AG08396 (cell line): ENCODE results near the gene ATP13A1.

Source experiments
- DNase-seq: peaks from one replicate; pipeline ENCODE4 v3.0.0; 2012; ENCODE audit warnings: low spot score, mixed read lengths

Gene ATP13A1

DNA sequence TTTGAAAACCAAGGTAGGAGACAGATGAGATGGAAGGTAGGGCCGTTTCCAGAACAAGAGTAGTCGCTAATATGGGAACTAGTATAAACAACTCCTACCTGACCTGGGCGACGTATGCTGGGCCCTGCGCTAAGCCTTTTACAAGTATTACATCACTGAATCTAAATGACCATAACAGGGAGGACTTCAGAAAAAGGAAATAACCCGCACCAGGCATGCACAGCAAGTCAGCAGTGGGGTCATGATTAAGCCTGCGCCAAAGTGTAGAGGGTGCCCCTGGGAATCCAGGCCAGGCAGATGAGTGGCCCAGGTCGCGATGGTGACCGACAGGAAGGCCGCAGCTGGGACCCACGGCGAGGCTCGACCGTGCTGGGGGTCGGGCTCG, 613 bp downstream of the ATP13A1 start:
- DNase-seq = peak; percentile 25

DNA sequence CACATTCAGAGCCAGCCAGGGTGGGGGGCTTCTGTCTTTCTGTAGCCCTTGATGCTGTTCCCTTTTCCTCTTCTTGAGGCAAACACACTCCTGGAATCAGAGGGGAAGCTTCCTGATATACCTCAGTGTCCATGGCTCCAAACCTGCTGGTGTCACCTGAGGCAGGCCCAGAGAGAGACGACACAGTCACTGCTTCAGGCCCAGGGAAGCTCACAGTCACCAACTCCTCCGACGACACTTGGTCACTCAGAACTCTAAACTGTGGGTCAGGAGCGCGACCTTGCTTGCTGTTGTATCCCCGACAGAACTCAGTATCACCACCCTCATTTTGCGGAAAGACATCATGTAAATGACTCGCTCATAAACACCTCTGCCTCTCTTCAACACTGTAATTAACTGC, 1.1 kb downstream of the ATP13A1 start:
- DNase-seq = no peak

DNA sequence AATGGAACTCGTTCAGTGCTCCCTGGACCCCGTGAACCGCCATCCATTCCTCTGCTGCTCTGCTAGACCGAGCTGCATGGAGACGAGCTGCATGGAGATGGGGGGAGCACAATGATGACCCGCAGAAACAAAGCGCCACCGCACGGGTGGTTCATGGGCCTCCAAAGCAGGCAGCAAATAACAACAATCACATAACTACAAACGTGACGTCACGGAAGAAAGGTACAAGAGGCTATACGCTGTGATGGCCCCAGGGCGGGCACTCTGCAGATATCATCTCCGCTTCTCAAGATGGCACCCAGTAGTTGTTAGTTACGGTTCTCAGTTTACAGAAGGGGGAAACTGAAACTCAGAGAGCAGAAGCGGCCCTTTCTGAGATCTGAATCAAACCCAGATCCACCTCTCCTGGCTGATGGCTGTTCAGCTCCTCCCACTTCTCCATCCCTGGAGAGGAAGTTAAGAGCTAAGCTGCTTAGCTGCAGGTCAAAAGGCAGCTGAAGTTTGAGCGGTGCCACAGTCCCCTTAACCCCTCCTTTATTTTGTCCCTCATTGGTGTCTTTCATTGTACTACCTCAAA, 1.7 kb downstream of the ATP13A1 start:
- DNase-seq = peak; percentile 5

DNA sequence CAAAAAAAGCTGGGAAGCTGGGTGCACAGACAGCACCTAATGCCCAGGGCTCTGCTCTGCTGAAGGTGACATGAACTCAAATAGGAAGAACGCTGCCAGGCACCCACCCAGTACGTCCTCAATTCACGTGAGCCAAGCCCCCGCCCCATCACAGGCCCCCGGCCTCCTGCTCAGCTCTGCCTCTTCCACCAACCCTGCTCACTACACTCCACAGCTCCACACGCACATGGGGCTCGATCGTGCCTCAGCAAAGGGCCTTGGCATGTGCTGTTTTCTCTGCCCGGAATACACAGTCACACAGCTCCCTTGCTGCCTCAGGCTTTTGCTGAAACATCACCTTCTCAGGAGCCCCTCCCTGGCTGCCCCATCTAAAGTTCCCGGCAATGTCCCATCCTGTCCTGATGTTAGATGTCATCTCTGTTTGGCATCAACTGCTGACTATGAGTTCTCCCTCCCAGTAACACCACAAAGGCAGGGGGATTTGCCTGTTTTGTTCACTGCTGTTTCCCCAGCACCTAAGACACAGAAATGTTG, 2.3 kb downstream of the ATP13A1 start:
- no peak for DNase-seq

DNA sequence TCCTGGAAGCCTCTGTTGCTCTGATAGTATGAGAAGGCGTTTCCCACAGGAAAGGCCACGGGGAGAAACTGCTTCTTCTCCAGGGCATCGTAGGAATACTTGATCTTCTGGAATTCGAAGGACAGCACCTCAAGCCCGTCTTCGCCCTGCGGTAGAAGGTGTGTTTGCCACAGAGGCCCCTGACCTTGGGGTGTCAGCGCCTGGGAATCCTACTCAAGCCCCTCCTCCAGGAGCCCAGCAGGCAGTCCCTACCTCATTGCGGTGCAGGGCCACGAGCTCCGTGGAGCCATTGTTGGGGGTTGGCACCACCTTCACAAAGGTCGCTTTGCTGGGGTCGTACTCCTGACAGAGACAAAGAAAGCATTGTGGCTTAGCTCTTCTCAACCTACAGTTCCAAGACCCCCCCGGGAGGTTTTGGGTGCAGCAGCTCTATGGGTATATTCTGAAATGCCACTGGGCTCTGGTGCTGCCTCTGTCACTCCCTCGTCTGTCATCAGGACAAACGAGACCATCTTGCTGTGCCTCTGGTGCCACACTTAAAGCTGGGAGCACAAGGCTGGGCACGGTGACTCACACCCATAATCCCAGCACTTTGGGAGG, 3.7 kb downstream of the ATP13A1 start:
- DNase-seq = no peak

DNA sequence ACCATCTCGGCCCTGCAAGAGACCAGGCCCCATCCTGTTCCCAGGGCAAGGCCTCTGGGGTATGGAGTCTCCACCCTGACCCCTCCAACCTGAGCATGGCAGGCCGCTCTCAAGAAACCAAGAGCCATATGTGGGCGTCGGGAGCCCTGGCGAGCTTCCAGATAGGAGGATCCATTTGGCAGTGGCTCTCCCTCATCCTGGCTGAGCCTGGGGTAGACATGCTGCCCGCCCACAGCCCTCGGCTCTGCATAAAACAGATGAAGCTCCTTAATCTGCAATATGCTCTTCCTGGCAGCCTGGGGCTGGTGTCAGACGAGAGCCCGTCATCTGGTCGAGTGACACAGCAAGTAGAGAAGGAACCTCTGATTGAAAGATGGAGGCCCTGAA, 6.1 kb downstream of the ATP13A1 start:
- peak; percentile 3 for DNase-seq

DNA sequence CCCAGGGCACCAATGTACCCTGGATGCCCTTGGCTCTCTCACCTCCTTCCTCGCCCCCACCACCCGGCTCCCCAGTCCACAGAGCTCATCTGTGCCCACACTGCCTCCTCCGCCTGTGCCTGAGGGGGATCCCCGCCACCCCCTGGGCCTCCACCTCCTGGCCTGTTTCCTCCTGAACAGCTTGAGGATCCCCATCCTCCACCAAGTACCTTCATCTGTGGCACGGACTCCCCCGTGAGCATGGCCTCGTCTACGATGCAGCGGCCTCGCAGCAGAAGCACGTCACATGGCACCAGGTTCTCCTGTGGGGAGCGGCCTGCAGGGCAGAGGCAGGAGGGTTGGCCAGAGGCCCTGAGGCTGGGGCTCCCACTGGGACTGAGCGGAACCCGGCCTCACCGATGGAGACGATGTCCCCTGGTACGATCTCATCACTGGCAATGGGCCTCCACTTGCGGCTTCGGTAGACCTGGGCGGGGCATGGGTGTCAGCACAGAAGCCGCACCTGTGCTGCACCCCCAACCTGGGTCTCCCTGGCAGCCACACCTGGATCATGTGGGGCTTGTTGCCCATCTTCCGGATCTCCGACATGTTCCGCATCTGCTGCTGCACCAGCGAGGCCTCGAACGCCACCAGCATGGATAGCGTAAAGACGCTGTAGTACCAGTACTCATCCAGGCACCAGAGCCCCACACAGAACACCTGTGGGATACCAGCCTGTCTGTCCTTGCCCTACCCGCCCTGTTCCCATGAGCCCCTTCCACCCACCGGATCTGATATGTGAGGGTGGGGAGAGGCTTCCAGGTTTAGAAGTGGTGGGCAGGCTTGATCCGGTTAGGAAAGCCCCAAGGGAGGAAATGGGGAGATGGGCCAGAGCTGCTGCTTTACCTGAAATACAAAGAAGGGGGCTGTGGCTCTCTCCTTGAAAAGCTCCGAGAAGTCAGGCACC, 6.8 kb downstream of the ATP13A1 start:
- DNase-seq = peak; percentile 1

DNA sequence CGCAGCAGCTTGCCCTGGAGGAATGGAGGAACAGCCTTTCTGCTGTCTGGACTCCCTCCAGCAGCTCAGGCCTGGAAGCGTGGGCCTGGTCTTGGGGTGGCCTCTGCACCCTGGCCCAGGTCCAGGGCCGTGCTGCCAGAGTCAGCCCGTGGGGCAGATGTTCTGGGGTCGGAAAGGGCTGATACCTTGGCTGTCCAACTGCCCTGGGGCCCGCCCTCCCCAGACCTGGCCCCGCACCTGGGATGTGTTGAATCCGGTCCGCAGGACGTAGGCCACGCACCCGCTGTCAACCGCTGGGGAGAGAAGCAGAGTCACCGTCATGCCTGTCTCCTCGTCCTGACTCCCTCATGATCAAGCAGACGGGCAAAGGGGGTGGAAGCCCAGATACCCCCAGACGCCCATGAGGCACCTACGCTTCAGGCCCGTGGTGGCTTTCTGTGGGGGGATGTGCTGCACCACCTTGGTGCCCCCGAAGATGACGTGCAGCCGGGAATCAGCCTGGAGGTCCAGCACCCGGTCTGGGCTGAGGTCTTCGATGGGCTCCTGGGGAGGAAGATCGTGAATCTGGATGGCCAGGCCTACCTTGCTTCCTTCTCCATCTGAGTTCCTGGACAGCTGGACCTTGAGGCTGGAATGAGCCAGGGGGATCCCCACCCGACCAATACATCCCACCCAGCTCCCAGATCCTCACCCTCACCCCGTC, 7.7 kb downstream of the ATP13A1 start:
- DNase-seq = peak; percentile 3

DNA sequence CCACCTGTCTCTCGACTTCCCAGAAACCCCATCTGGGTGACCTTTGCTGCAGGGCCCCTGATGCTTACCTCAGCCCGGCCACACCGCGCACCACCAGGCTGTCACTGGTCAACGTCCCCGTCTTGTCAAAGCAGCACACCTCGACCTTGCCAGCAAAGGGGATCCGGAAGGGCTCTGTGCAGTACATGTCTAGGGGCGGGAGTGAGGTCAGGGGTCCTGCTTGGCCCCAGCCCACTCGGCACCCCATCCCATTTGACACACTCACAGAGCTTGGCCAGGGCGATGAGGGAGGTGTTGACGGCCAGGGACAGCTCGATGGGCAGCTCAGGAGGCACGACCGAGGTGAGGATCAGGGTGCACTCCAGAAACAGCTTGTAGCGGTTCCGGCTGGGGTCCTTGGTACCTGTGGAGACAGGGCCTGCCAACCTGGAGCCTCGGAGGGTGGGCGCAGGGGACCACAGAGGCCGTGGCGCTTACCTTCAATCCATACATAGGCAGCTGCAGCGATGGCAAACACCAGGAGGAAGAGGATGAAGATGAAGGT, 8.4 kb downstream of the ATP13A1 start:
- peak; percentile 5 for DNase-seq

DNA sequence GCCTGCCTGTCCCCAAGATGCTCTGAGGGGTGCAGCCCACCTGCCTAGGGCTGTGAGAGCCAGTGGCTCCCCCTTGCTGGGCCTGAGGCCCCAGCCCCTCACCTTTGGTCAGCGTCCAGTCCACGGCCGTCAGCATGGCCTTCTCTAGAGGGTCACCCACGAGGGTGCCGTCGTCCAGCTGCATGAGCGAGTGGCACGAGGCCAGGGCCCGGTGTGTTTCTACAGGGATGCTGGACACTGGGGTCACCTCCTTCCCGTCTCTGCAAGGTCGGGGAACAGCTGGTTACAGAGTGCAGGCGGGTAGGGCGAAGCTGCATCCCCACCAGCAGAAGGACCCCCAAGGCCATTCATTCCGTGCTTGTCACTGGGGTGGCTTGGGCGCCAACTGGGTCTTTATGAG, 9.0 kb downstream of the ATP13A1 start:
- DNase-seq = peak; percentile 5

DNA sequence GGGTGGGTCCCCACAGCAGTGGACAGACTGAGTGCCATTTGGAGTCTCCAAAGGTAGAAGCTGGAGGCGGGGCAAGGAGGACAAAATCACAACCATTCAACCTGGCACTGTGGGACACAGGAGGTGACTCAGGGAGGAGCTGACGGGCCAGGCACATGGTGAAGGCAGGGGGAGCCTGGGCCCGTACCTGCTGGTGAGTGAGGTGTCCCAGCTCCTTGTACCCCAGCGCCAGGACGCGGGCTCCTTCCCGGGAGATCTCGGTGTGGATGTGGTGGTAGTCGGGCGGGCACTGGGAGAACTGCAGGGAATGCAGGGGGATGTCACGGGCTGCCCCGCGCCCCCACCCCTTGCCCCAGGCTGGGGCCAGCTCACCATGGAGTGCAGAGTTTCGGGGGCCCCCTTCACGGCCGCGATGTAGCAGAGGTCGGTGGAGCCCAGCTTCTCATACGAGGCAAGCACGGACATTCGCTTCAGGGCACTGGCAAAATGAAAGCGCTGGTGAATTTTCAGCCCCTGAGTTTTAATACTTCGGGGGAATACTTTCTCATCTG, 9.8 kb downstream of the ATP13A1 start:
- DNase-seq = no peak

DNA sequence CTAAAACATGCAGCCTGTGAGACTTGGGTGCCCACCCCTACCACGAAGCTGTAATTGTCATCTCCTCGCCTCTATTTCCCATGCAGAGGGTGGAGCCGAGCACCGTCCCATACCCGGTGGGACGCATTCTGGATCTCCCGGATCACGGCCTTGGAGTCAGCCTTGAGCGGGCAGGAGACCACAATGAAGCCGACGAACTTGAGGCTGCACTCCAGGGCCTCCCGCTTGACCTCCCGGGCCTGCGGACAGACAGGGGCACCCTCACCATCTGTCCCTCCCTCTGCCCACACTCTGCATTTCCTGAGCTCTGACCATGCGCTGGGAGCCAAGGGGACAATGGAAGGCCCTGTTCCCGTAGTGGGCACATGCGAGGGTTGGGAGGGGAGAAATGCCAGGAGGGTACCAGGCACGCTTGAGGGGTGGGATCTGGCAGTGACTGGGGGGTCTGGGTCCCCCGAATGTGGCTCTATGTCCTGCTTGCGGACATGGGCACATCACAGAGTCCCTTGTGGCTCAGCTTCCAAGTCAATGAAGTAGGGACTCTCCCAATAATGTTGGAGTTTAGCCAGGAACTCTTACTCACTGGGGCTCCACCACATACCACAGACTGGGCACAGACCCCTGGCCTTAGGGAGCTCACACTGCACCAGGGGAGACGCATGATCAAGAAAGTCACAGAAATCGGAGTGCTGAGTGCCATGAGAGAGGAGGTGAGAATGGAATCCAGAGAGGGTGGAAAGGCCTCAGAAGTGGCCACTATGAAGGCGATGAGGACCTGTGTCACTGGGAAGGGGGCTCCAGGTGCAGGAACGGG, 10.8 kb downstream of the ATP13A1 start:
- DNase-seq = no peak

DNA sequence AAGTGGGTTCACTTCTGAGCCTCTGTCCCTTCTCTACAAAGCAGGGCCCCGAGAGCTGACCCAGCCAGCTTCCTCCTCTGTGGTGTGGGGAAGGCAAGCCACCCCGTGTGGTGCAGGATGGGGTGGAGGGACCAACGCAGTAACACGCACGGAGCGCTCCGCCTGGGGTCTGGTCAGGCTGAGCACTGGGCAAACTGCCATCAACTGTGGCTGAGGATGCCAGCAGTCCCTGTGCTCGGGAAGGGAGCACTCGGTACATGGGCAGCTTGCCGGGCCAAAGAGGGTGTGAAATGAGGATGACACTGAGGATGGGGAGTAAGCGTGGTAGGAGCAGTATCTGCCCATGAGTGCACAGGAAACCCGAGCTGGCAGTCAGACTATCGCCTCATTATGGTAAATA, 12.4 kb downstream of the ATP13A1 start:
- DNase-seq = no peak

DNA sequence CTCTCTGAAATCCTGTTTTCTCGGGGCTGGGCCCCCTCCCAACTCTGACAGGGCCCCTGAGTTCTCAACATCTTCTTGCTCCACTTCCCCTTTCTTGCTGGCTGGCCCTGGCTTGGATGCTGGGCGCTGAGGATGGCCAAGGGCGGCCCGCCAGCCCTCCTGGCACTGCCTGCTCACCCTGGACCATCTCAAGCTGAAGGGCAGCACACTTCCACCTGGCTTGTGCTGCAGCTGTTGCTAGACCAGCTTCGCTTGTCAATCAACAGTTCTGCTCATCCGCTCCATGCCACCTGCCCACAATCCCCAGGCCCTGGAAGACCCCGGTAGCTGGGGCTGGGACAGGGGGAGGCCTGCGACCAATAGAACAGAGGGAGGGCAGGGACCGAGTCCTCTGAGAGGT, 13.1 kb downstream of the ATP13A1 start:
- DNase-seq = no peak

DNA sequence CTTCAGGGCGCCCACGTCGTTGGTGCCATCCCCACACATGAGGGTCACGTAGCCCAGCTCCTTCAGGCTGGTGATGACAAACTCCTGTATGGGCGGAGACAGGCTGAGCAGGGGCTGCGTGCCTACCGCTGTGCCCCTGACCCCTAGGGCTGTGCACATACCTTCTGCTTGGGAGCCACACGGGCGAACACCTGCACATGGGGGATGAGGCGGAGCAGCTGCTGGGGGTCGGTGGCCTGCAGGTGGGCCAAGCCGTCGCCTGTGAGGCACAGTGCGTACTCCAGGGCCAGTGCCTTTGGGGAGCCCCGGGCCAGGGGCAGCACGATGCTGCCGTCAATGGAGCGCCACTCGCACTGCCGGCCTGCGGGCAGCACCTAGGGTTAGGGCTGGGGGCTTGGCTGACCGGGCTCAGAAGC, 13.9 kb downstream of the ATP13A1 start:
- no peak for DNase-seq

DNA sequence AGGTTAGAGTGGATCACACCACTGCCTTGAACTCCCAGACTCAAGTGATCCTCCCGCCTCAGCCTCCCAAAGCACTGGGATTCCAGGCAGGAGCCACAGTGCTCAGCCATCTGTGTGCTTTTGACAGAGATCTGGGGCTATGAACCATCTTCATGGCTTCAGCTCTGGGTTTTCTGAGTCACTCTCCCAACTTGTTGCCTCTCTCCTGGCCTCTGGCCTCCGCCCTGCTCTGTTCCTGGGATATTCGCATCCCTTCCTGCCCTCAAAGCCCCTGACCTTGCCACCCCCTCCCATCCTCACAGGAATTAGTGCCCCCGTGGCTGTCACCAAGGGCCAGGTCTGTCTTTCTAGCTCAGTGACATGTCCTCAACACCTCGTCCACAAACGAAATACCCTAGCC, 14.3 kb downstream of the ATP13A1 start:
- DNase-seq = no peak

DNA sequence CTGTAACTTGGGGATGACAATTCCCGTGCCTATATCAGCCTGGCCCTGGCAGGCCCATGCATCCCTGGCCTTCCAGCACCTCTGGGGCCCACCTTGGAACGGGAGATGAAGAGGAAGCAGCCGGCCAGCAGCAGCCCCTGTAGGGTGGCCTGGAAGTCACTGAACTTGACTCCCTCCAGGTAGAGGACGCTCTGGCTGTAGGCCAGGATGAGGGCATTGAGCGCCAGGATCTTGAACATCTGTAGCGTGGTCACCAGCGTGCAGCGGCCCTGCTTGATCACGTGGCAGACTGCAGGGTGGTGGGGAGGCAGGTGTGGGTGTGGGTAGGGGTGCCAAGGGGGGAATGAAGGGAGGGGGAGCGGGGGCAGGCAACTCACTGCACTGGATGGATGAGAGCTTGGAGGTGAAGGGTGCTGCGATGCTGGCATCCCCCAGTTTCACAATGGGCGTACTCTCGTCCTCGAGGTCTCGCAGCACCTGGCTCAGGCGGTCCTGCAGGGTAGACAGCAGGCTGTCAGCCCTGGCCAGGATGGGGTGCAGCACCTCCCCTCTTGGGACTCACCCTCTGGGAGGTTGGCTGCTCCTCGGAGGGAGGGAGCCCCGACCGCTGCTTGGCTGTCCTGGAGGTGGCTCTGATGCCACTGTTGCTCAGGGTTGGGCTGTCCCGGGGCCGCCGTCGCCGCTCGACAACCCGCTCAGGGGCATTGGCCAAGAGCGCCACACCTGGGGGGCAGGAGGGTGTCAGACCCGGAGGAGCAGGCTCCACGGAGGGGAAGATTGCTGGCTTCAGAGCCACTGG, 16.2 kb downstream of the ATP13A1 start:
- DNase-seq = no peak

DNA sequence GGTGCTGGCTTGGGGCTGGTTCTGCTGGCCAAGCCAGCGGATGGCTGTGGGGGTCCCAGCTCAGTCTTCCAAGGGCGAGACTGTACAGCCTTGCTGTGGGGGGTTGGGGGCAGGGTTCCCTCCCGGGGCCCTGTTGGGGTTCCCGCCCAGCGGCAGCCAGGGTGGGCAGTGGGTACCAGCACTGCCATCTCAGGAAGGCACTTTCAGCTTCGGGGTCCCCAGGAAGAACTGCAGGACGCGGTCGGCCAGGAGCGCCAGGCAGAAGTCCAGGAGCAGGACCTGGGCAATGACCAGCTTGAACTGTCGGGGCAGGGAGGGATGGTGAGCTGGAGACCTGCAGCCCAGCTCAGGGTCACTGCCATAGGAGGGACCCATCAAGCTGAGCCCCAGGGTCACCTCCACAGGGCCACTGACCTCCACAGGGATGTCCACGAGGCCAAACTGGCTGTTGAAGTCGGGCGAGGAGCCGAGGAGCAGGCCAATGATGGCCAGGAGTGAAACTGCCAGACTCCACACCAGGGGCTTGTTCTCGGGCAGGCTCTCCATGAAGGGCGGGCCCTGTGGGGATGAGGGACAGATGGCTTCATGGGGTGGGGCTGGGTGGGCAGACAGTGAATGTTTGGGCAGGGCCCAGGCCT, 18.1 kb downstream of the ATP13A1 start:
- DNase-seq = no peak

DNA sequence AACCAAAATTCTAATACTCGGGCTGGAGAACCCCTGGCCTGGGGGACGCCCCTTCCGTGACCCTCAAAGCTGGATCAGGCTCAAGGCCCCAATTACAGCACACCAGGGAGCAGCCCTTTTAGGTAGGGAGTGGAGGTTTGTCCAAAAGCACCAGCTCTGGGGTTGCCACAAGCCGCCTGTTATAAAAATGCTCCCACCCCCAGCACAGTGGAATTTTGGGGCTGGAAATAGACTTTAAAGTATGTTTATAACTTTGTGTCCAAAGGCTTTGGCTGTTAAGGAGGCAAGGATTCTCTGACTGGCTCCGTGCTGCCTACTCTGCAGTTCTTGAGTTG, 19.5 kb downstream of the ATP13A1 start:
- DNase-seq = no peak
